IMR-90 (cell line): ENCODE data around the gene ST3GAL3. TPM values are rescaled to one million over a fixed set of nuclear protein-coding genes. Genes with fewer than 3 reads are reported as not detected.

Experiments
- ATAC-seq: fragments of 200-7000 bp; cut with Tn5 transposase; 2 replicates; pipeline ENCODE4 v1.9.1; 2020; ENCODE audit warnings: low read depth, mild to moderate bottlenecking, moderate library complexity
- BruUV-seq: library from RNA; stranded (reverse); fragments of 400-500 nt; replicated peaks from 2 replicates; lab custom pipeline; 2021; lab: Mats Ljungman, UMichigan
- CTCF ChIA-PET: fragments of 300-600 bp; formaldehyde crosslinking; extraction: SDS; loops from one replicate; lab custom pipeline; 2021; ENCODE audit warnings: antibody characterized with exemption; lab: Yijun Ruan, JAX
- POLR2A ChIA-PET: fragments of 300-600 bp; sonication (Branson Sonifier 250); formaldehyde crosslinking; loops from one replicate; lab custom pipeline; 2022; ENCODE audit warnings: antibody characterized with exemption; ENCODE audit not compliant: unreplicated experiment; lab: Charles Lee
- DNase-seq: peaks from one replicate; pipeline ENCODE4 v3.0.0; 2013
- H2AFZ ChIP-seq: replicated peaks from 2 replicates; pipeline ENCODE3; 2013; ENCODE audit warnings: low read length, mild to moderate bottlenecking; ENCODE audit not compliant: poor library complexity
- H2AK5ac ChIP-seq: 2 replicates; pipeline ENCODE4 v1.6.1; 2013; ENCODE audit warnings: low read depth, low read length, inconsistent platforms
- H2AK9ac ChIP-seq: replicated peaks from 2 replicates; pipeline ENCODE3; 2013; ENCODE audit warnings: mild to moderate bottlenecking, low read depth, low read length, moderate library complexity; ENCODE audit not compliant: poor library complexity
- H2BK120ac ChIP-seq: 2 replicates; pipeline ENCODE4 v1.6.1; 2013; ENCODE audit warnings: low read depth, low read length, inconsistent platforms
- H2BK15ac ChIP-seq: 3 replicates; pipeline ENCODE4 v1.6.1; 2013; ENCODE audit warnings: low read depth, low read length, inconsistent platforms
- H2BK20ac ChIP-seq: 2 replicates; pipeline ENCODE4 v1.6.1; 2013; ENCODE audit warnings: low read depth, mild to moderate bottlenecking, inconsistent platforms, low read length, moderate library complexity
- H2BK5ac ChIP-seq: 2 replicates; pipeline ENCODE4 v1.6.1; 2013; ENCODE audit warnings: mild to moderate bottlenecking, low read depth, low read length, inconsistent platforms; ENCODE audit not compliant: poor library complexity, severe bottlenecking
- H3K14ac ChIP-seq: replicated peaks from 2 replicates; pipeline ENCODE4 v1.6.1; 2013; ENCODE audit warnings: low read depth, low read length, inconsistent platforms
- H3K18ac ChIP-seq: 2 replicates; pipeline ENCODE4 v1.6.1; 2013; ENCODE audit warnings: low read depth, low read length, control low read depth
- H3K23ac ChIP-seq: 2 replicates; pipeline ENCODE4 v1.6.1; 2013; ENCODE audit warnings: low read depth, low read length, inconsistent platforms
- H3K27ac ChIP-seq: 2 replicates; pipeline ENCODE4 v1.5.1; 2013; ENCODE audit warnings: mild to moderate bottlenecking, control low read depth, low read length; ENCODE audit not compliant: insufficient read depth
- H3K27me3 ChIP-seq: 2 replicates; pipeline ENCODE4 v1.6.1; 2013; ENCODE audit warnings: low read length; ENCODE audit not compliant: control insufficient read depth, insufficient read depth
- H3K36me3 ChIP-seq: 2 replicates; pipeline ENCODE4 v1.6.1; 2013; ENCODE audit warnings: low read length, mixed read lengths; ENCODE audit not compliant: control insufficient read depth, insufficient read depth
- H3K4ac ChIP-seq: 2 replicates; pipeline ENCODE4 v1.6.1; 2013; ENCODE audit warnings: low read depth, low read length, inconsistent platforms
- H3K4me1 ChIP-seq: 2 replicates; pipeline ENCODE4 v1.6.1; 2013; ENCODE audit warnings: low read length, mixed read lengths; ENCODE audit not compliant: control insufficient read depth, insufficient read depth
- H3K4me2 ChIP-seq: 2 replicates; pipeline ENCODE4 v1.6.1; 2013; ENCODE audit warnings: low read depth, mild to moderate bottlenecking, control low read depth, low read length, moderate library complexity
- H3K4me3 ChIP-seq: 2 replicates; pipeline ENCODE4 v1.5.1; 2013; ENCODE audit warnings: low read depth, mild to moderate bottlenecking, control low read depth, low read length, moderate library complexity; ENCODE audit not compliant: insufficient read depth
- H3K56ac ChIP-seq: 2 replicates; pipeline ENCODE4 v1.6.1; 2013; ENCODE audit warnings: low read length, inconsistent platforms; ENCODE audit not compliant: insufficient read depth; ENCODE audit errors: extremely low read depth
- H3K79me1 ChIP-seq, 2 experiments: 2 replicates each; pipeline ENCODE4 v1.6.1; 2013; ENCODE audit warnings: low read length in 2 of 2, inconsistent platforms in 1 of 2, low read depth in 1 of 2
- H3K9ac ChIP-seq: 2 replicates; pipeline ENCODE4 v1.6.1; 2013; ENCODE audit warnings: low read depth, low read length, control low read depth
- H3K9me1 ChIP-seq: 2 replicates; pipeline ENCODE4 v1.6.1; 2013; ENCODE audit warnings: low read length, inconsistent platforms; ENCODE audit not compliant: insufficient read depth
- H3K9me3 ChIP-seq: 2 replicates; pipeline ENCODE4 v1.6.1; 2013; ENCODE audit warnings: low read length; ENCODE audit not compliant: control insufficient read depth, insufficient read depth
- H4K20me1 ChIP-seq: 2 replicates; pipeline ENCODE4 v1.6.1; 2013; ENCODE audit warnings: low read length, inconsistent platforms; ENCODE audit not compliant: insufficient read depth
- H4K5ac ChIP-seq: 2 replicates; pipeline ENCODE4 v1.6.1; 2013; ENCODE audit warnings: mild to moderate bottlenecking, low read depth, low read length, control low read depth
- H4K8ac ChIP-seq, 2 experiments: 2 replicates each; pipeline ENCODE4 v1.6.1; 2013; ENCODE audit warnings: low read depth in 2 of 2, low read length in 2 of 2, control low read depth in 1 of 2, inconsistent platforms in 1 of 2
- H4K91ac ChIP-seq: 2 replicates; pipeline ENCODE4 v1.6.1; 2013; ENCODE audit warnings: low read depth, low read length, inconsistent platforms; ENCODE audit not compliant: insufficient read depth
- BHLHE40 ChIP-seq: fragments of 150-350 bp; IDR thresholded peaks from 2 replicates; pipeline ENCODE4 v1.6.1; 2016; ENCODE audit warnings: mild to moderate bottlenecking, low read depth, low read length
- CEBPB ChIP-seq: IDR thresholded peaks from 2 replicates; pipeline ENCODE4 v1.6.1; 2012; ENCODE audit warnings: low read depth, low read length, improper control_type of control experiment
- CHD1 ChIP-seq: IDR thresholded peaks from 2 replicates; pipeline ENCODE4 v1.6.1; 2012; ENCODE audit warnings: low read depth, low read length, improper control_type of control experiment
- CTCF ChIP-seq: conservative IDR thresholded peaks from 2 replicates; pipeline ENCODE4 v1.5.1; 2012; ENCODE audit warnings: mild to moderate bottlenecking, low read depth, low read length, improper control_type of control experiment
- ELK1 ChIP-seq: fragments of 150-350 bp; IDR thresholded peaks from 2 replicates; pipeline ENCODE4 v1.6.1; 2016; ENCODE audit warnings: low read depth, mild to moderate bottlenecking, low read length, moderate library complexity, borderline replicate concordance
- FOS ChIP-seq: fragments of 150-350 bp; IDR thresholded peaks from 2 replicates; pipeline ENCODE4 v1.6.1; 2016; ENCODE audit warnings: low read depth, low read length
- MAFK ChIP-seq: IDR thresholded peaks from 2 replicates; pipeline ENCODE4 v1.6.1; 2012; ENCODE audit warnings: low read depth, low read length, improper control_type of control experiment
- MAZ ChIP-seq: IDR thresholded peaks from 2 replicates; pipeline ENCODE4 v1.6.1; 2012; ENCODE audit warnings: low read depth, mild to moderate bottlenecking, low read length, improper control_type of control experiment, moderate library complexity, borderline replicate concordance
- MXI1 ChIP-seq: IDR thresholded peaks from 2 replicates; pipeline ENCODE4 v1.6.1; 2012; ENCODE audit warnings: low read depth, mild to moderate bottlenecking, low read length, moderate library complexity, borderline replicate concordance
- POLR2A ChIP-seq: IDR thresholded peaks from 2 replicates; pipeline ENCODE4 v1.6.1; 2012; ENCODE audit warnings: mild to moderate bottlenecking, low read depth, low read length
- RCOR1 ChIP-seq: IDR thresholded peaks from 2 replicates; pipeline ENCODE4 v1.6.1; 2012; ENCODE audit warnings: mild to moderate bottlenecking, low read length, improper control_type of control experiment; ENCODE audit not compliant: insufficient replicate concordance
- RFX5 ChIP-seq: IDR thresholded peaks from 2 replicates; pipeline ENCODE4 v1.8.0; 2012; ENCODE audit warnings: low read depth, mild to moderate bottlenecking, low read length, moderate library complexity
- SMC3 ChIP-seq: fragments of 150-350 bp; IDR thresholded peaks from 2 replicates; pipeline ENCODE4 v1.6.1; 2016; ENCODE audit warnings: low read depth, mild to moderate bottlenecking, antibody characterized with exemption, low read length, moderate library complexity
- USF2 ChIP-seq: fragments of 150-350 bp; IDR thresholded peaks from 2 replicates; pipeline ENCODE4 v1.6.1; 2017; ENCODE audit warnings: mild to moderate bottlenecking, antibody characterized with exemption, low read length, low read depth
- WGBS, 2 experiments: methylation state at CpG; one replicate each; pipeline versions ENCODE4 v1.1.5 to v1.1.7; 2013; ENCODE audit warnings: missing lambda C conversion rate in 2 of 2; ENCODE audit not compliant: insufficient read length in 1 of 2; ENCODE audit errors: extremely low coverage in 2 of 2; 5-methylcytosine and 5-hydroxymethylcytosine counted together
- dilution Hi-C: fragments of 300-500 bp; cut with HindIII; formaldehyde crosslinking; loops from one replicate; pipeline ENCODE4 v1.14.3; 2018; ENCODE audit warnings: low sequenced_read_pairs; ENCODE audit not compliant: unreplicated experiment
- in situ Hi-C: fragments of 300-500 bp; cut with MboI; formaldehyde crosslinking; loops from 3 replicates; pipeline ENCODE4 v1.14.3; 2019; ENCODE audit warnings: low sequenced_read_pairs, inconsistent platforms, mixed read lengths
- intact Hi-C: fragments of 100-400 bp; cut with micrococcal nuclease; formaldehyde crosslinking; loops from 2 replicates; pipeline ENCODE4 v1.10.0; 2022
- polyA plus RNA-seq, 3 experiments: library from polyadenylated mRNA; depleted of rRNA; stranded (reverse); fragments of >200 nt; gene quantifications; 2 replicates each; pipeline ENCODE4 v1.2.3, GENCODE V29; 2012; ENCODE audit warnings: low replicate concordance in 1 of 3
- total RNA-seq: library from RNA; depleted of rRNA; stranded (reverse); fragments of >200 nt; gene quantifications from 2 replicates; pipeline ENCODE4 v1.2.3, GENCODE V29; 2012

Gene ST3GAL3
- total and polyA plus RNA-seq, 2 of the 4 experiments (the other 2 are of a cell fraction): 12.0 to 14.8 TPM

GRCh38 chr1:43962324-43962723, 255.0 kb downstream of the ST3GAL3 start:
- Histone ChIP-seq H2BK120ac (no peak overlapping the region), H3K14ac (no peak overlapping the region), H4K91ac (no peak overlapping the region), H4K5ac (no peak overlapping the region), H3K9me3 (no peaks in the 10 kb centered on the region), H3K36me3 (peaks cover 48% of the 10 kb centered on the region), H2BK5ac (no peak overlapping the region), H3K56ac (no peak overlapping the region), H3K79me1 (0 out of 4 replicates have a peak, but pooled peaks cover 0 to 3% of the 10 kb centered on the region in 2 experiments), H4K20me1 (peaks cover 7% of the 10 kb centered on the region; the same call in 1 of the 2 replicates), H3K23ac (no peak overlapping the region), H2AK5ac (no peak overlapping the region), H4K8ac (no peak overlapping the region), H3K4me1 (no peaks in the 10 kb centered on the region), H3K4me3 (no peak overlapping the region), H3K4ac (no peak overlapping the region), H2AFZ (no peak overlapping the region), H2BK15ac (no peak overlapping the region), H2AK9ac (no peak overlapping the region), H3K27me3 (no peaks in the 10 kb centered on the region), H2BK20ac (no peak overlapping the region), H3K27ac (no peak overlapping the region), H3K18ac (no peak overlapping the region), H3K4me2 (no peak overlapping the region), H3K9ac (no peak overlapping the region), H3K9me1 (peaks cover 13% of the 10 kb centered on the region)
- in situ Hi-C loops: loop anchor here (25.0 kb wide), 1 partner anchor 425 kb away; the partner anchor contains the start of gene PTPRF
- dilution Hi-C loops: no loop called here
- TF ChIP-seq RCOR1: no peak
- TF ChIP-seq MXI1: no peak
- no peak for TF ChIP-seq BHLHE40
- TF ChIP-seq POLR2A: no peak
- no peak for TF ChIP-seq CHD1
- TF ChIP-seq CTCF: no peak
- TF ChIP-seq MAFK: no peak
- no peak for TF ChIP-seq ELK1
- no peak for TF ChIP-seq SMC3
- no peak for TF ChIP-seq CEBPB
- TF ChIP-seq FOS: no peak
- no peak for TF ChIP-seq USF2
- no peak for TF ChIP-seq RFX5
- no peak for TF ChIP-seq MAZ
- intact Hi-C loops: no loop called here
- CTCF ChIA-PET: no interaction called here
- POLR2A ChIA-PET: no interaction called here
- DNase-seq (no peak), ATAC-seq (no peak)
- no TSS peak for BruUV-seq
- 88% methylated on average over 1 of the region's 2 CpGs; no CpG with 5 or more reads in 1 of the 2 experiments for WGBS, 2 experiments
